Brain microvascular endothelial cell (primary cell): ENCODE results near the gene DNAI7.

Experiments
- DNase-seq: peaks from one replicate; pipeline ENCODE4 v3.0.0-alpha.2; 2020
- H3K27ac ChIP-seq: fragments of 250-450 bp; sonication (Bioruptor Pico); 2 replicates; pipeline ENCODE4 v1.5.1; 2020; ENCODE audit warnings: mild to moderate bottlenecking, moderate library complexity
- H3K27me3 ChIP-seq: fragments of 250-450 bp; sonication (Bioruptor Pico); replicated peaks from 2 replicates; pipeline ENCODE4 v1.5.1; 2020; ENCODE audit warnings: mild to moderate bottlenecking
- H3K36me3 ChIP-seq: fragments of 250-450 bp; sonication (Bioruptor Pico); replicated peaks from 2 replicates; pipeline ENCODE4 v1.5.1; 2020; ENCODE audit warnings: mild to moderate bottlenecking
- H3K4me3 ChIP-seq: 2 replicates; pipeline ENCODE4 v1.5.1; 2011; ENCODE audit warnings: low read depth, mild to moderate bottlenecking, control low read depth, low read length, moderate library complexity
- CTCF ChIP-seq: IDR thresholded peaks from 2 replicates; pipeline ENCODE4 v1.5.1; 2011; ENCODE audit warnings: low read depth, mild to moderate bottlenecking, moderate library complexity, low read length, control low read depth, inconsistent platforms; ENCODE audit errors: missing control alignments
- in situ Hi-C: cut with HindIII; loops from 2 replicates; pipeline ENCODE4 v1.10.0; 2017; ENCODE audit warnings: low sequenced_read_pairs, low pct_ligation_motif_present

DNAI7 gene

GRCh38 chr12:25195056-25195971, at the start of gene DNAI7, which contains the start of gene ETFRF1:
Gene DNAI7 (minus strand): TSS chr12:25195160. CDS start chr12:25195078, 82 bp downstream.
Gene ETFRF1 (plus strand): TSS chr12:25195237. CDS start chr12:25203957, 8,720 bp downstream.
- peak; percentile 13 for TF ChIP-seq CTCF
- in situ Hi-C loops = no loop called here
- DNase-seq = peak; percentile 97
- Histone ChIP-seq H3K27ac (peak within 1 kb of the TSS; percentile 95), H3K27me3 (no peaks in the 10 kb centered on the region), H3K36me3 (no peaks in the 10 kb centered on the region), H3K4me3 (peak within 1 kb of the TSS; percentile 77)

DNA sequence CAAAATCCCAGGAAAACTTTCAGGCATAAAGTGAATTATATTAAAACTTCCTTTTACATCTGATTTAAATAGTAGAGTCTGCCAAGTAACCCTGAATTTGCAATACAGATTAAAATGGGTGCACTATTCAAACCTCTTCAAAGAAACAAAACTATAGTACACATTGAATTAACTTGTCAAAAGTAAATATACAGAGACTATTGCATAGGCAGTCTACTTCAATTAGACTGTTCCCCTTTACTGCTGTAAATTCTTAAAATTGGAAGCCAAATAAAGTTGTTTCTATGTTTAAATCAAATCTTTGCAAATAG, 48.7 kb upstream of the DNAI7 start:
- H3K27ac ChIP-seq = no peak overlapping the region
- no peak for TF ChIP-seq CTCF
- no peak for DNase-seq
- no peaks in the 10 kb centered on the region for H3K36me3 ChIP-seq
- in situ Hi-C loops = no loop called here
- H3K4me3 ChIP-seq = no peak overlapping the region
- no peaks in the 10 kb centered on the region for H3K27me3 ChIP-seq

- in situ Hi-C loops = no loop called here
- Histone ChIP-seq H3K27me3 (no peaks in the 10 kb centered on the region), H3K27ac (no peak overlapping the region), H3K4me3 (no peak overlapping the region), H3K36me3 (no peaks in the 10 kb centered on the region)
- no peak for TF ChIP-seq CTCF
- no peak for DNase-seq
Measured at GRCh38 chr12:25242981-25243679, 48.2 kb upstream of the DNAI7 start.

DNA sequence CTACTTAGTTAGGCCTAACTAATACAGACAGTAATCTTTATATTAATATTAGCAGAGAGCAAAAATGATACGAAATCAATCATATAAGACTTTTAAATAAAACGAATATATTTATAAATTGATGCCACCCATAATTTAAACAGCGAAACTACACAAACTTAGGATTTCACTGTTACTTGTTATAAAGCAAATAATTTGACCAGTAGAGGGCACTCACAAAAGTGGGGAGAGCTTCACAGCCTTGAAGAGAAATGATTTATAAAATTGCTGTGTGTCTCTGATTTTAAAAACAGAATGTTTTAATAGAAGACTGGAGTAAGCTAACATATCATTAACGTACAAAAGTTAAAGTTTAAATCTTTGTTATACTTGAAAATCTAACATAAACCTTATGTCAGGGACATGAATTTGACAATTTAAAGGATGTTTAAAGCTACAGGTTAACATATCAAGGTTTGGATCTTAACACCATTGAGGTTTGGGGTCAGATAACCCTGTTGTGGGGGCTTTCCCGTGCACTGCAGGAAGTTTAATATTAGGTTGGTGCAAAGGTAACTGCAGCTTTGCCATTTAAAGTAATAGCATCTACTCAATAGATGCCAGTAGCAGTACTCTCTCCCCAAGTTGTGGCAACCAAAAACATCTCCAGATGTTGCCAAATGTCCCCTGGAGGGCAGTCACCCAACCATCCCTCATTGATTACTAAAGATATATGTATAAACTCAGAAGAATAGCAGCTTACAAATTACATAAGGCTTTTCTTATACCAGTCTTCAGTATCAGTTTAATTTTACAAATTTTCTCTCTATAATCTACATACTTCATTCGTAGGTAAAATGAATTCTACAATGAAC, 46.4 kb upstream of the DNAI7 start:
- no peak overlapping the region for H3K4me3 ChIP-seq
- in situ Hi-C loops = no loop called here
- DNase-seq = peak; percentile 31
- H3K27ac ChIP-seq = no peak overlapping the region
- H3K36me3 ChIP-seq = peaks cover 2% of the 10 kb centered on the region
- TF ChIP-seq CTCF = peak; percentile 59
- H3K27me3 ChIP-seq = no peaks in the 10 kb centered on the region

DNA sequence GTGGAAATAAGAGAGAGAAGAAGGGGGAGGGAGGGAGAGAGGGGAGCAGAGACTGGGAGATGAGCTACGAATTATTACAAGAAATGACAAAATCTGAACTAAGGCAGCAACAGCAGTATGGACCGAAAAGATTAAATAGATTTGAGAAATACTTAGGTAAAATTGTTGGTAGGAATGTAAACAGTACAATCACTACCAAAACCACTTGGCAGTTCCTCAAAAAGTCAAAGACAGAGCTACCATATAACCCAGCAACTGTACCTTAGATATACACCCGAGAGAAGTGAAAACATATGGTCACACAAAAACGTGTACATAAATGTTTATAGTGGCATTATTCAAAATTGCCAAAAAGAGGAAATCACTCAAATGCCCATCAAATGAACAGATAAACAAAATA, 41.7 kb upstream of the DNAI7 start:
- Histone ChIP-seq H3K4me3 (no peak overlapping the region), H3K27ac (no peak overlapping the region), H3K36me3 (peaks cover 2% of the 10 kb centered on the region), H3K27me3 (no peaks in the 10 kb centered on the region)
- TF ChIP-seq CTCF = no peak
- in situ Hi-C loops = no loop called here
- DNase-seq = no peak
